T-helper 9 cell (primary cell): ENCODE data around the gene ADCY5.
"Not testable (repeated sequence)": the region's sequence is repeated elsewhere in the genome, so short reads cannot be mapped to it uniquely, and the experiment has no call there.

Source experiments
- DNase-seq: peaks from one replicate; pipeline ENCODE4 v3.0.0-alpha.2; 2020
- total RNA-seq, 2 donors: gene quantifications; one replicate each; lab custom pipeline; 2026; lab: John Stamatoyannopoulos, UW

Gene ADCY5
- total RNA-seq, result 0 to 0.07 reads per million in 2 donors

DNA sequence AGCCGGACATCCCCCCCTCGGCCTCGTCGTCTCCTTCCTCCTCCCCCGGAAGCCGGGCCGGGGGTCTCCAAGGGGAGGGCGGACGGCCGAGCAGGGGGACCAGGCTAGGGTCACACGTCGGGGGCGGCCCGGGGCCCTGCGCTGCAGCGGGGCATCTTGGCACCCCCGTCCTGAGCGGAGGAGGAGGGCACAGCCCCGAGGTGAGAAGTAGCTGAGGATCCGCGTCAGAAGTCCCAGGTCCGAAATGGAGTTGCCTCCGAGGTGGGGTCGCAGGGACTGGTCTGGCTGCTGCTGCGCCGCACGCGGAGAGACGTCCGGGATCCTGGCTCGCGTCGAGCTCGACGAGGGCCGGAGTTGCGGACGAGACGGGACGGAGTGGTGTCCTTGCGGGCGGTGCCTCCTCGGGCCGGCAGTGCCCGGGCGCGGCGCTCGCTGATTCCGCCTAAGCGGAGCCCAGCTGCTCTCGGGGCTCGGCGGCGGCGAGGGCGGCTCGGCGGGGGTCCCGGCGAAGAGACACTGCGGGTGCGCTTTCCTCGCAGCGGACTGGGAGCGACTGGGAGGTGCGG is at the start of gene ADCY5:
Gene ADCY5 (minus strand): TSS at position 555 of the 566 bp plus-strand sequence. CDS start 545 bp downstream, at position 10.
- no peak for DNase-seq

- no peak for DNase-seq
These were observed 45.0 kb upstream of the ADCY5 start for GRCh38 chr3:123493912-123494311.

DNA sequence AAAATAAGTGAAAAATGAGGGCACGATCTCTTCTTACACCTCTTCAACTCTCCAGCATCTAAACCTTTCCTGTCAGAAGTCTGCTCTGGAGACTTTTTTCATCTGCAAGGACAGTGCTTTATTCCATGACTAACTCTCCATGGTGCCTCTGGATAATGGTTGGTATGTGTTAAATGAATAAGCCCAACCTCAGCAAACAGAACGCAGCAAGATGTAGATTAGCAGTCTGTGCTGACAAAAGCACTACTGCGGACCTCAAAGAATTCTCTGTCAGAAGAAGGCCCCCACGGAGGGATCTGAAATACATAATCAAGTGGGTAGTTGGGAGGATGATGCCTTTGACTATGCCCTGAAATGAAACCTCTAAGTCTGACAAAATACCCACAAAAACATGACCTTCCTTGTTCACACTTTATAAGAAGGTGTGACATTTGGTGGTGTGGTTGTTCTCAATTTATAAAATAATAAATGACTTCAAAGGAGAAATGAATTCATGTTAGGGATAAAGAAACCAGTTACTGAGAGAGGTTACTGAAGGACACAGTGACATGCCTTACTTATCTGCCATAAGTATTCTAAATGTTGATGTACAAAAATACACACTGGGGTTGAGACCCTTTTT is 43.2 kb upstream of the ADCY5 start:
- no peak for DNase-seq

- peak; percentile 12 for DNase-seq
These were observed 40.6 kb upstream of the ADCY5 start for GRCh38 chr3:123489400-123490004.

DNA sequence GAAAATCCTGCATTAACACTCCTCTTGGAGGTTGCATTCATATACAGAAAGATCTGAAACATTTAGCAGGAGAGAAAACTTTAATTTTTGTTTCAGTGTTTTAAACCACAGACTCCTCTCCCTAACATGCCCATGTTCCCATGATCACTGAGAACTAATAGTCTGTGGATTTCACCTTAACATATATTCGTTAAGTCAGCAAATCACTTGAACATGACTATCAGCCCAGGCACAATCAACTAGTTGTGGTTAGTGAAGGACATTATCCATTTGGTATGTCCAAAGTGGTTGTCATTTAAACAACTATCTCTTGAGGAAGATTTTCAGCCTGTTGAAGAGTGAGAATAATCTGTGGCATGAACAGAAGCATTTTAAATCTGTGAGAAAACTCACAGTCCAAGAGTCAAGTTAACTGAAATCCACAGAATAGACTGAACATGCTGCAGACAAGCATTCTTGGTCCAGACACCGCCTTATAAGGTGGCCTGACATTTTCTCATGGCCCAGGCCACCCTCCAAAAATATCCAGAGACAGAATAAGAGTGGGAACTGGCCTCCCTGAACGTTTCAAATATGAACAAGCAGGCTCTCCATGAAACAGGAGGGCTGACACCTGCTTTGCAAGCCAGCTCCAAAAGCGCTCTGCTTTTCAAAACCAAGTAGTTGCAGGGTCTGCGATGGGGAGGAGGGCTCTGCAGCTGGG is 39.9 kb upstream of the ADCY5 start:
- no peak for DNase-seq

GRCh38 chr3:123487063-123487462 is 38.2 kb upstream of the ADCY5 start:
- not testable (repeated sequence) for DNase-seq

DNA sequence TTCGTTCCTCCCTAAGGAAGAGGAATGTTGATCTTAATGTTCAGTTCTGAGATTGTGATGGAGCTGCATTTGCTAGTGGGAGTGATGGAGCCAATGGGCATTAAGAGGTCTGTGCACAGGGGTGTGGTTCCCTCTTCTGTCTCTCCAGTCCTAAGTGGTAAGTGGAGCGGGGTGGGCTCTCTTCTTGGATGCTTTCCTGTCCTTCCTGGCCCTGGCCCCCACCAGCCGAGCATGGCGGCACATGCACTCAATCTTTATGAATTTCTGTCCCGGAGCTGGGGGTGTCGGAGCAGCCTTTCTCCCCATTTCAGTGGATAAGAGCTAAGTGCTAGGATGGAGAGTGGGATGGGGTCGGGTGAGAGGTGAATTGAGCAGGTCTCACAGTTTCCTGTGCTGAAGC is 37.6 kb upstream of the ADCY5 start:
- DNase-seq, result no peak

DNA sequence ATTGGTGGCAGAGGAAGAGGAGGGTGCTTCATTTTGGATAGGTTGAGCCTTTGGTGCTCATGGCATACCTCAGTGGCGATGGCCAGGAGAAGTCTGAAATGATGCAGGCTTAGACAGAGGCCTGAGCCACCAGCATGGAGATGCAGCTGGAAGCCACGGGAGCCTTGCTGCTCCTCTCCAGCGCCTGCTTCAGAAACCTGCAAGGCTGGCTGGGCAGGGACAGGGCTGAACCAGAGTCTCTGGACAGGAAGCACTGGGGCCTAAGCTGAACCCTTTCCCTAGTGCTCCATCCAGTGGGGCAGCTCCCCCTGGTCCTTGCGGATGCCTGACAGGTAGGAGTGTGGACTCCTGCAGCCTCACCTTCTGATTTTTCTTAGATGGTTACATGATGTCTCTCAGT is 36.7 kb upstream of the ADCY5 start:
- no peak for DNase-seq

DNA sequence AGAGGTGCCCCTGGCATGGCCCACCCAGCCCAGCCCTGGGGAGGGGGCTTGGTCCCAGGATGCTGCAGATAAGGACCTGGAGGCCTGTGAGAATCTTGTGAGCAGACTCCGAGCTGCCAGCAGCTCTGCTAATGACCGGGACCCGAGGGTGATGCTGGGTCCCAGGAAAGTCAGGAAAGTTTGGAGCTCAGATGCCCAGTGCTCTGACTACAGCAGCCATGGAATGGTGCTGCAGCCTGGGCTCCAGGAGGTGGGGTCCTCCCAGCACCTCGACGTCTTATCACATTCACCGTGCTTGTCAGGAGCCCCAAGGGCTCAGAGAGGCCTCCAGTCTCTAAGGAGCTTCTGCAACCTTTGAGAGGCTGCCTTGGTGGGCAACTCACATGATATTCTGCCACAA is 34.3 kb upstream of the ADCY5 start:
- DNase-seq, result no peak

DNA sequence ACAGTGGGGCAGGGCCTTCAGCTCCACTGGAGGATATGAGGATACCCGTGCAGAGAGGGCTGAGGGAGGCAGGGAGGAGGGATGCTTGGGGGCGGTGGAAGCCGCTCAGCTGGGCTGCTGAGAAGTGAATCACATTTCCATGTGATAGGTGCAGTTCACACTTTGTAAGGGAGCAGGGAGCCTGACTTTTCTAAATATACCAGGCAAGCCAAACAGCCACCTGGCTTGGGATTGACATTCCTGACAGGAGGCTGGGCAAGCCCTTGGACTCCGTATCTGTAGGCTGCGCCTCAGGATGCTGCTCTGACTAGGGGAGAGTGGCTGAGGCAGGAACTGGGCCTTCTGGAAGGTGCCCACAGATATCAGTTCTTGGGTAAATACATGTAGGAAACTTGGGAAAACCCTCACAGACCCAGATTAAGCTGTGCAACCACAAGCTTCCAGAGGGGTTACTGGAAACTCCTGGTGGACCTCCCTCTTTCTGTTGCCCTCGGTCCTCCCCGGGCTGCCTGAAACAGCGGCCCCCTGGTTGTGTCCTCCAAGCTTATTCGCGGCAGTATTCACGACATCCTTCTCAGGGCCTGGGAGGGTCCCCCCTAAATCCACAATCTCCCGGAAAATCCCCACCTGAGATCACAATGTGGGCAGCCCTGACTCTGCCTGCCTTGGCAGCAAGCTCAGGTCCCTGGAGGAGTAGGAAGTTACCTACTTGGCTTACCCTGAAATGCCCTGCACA is 33.0 kb upstream of the ADCY5 start:
- no peak for DNase-seq

- no peak for DNase-seq
These were observed 32.2 kb upstream of the ADCY5 start for GRCh38 chr3:123481071-123481470.

- DNase-seq, result no peak
These were observed 31.5 kb upstream of the ADCY5 start for GRCh38 chr3:123480428-123480827.

DNA sequence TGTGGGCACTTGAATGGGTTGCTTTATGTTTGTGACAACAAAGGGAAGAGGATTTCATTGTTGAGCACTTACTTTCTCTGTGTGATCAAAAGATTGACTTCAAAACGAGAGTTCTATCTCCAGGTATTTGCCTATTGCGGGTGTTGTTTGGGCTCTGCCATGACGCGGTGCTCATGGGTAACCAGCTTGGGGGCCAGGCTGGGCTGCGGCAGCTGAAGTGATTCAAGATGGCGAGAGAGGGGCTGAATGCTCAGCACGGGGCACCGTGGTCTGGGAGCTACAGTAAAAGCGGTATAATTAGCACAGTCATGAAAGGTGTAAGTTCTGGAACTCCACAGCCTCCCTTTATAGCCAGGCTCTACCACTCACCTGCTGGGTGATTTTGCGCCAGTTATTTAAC is 31.0 kb upstream of the ADCY5 start:
- no peak for DNase-seq

DNA sequence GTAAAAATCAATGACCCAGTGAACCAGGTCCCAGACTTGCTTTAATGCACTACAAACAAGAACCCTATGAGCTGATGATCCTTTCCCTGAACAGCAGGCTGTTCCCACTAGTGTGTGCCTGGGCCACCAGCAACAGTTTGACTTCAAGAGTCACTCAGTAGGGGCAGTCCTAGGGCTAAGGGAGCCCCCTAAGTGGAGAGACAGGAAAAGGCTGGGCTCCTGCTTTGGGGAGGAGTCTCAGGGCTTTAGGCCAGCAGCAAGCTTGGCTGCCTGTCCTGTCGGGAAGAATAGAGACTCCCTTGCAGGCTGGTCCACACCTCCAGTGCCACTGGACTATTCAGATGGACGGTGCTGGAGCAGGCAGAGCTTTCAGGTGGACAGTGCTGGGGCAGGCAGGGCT is 29.4 kb upstream of the ADCY5 start:
- DNase-seq, result no peak

- no peak for DNase-seq
These were observed 28.3 kb upstream of the ADCY5 start for GRCh38 chr3:123476967-123477750.

DNA sequence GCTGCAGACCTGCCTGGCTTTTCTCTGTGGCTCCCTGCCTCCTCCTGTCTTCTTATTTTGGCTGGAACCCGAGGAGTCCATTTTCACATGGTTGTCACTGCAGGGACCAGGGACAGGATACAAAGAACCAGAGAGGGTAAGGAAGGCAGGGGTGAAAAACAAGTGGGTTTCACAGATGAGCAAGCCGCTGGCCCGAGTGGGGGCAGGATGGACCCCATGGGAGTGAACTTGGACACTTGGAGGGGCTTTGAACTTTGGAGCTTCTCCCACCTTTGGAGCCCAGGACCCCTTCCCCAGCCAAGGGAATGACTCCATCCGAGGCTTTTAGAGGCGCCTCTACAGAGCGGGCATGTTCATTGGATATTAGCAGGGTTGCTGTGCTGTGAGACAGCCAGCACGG is 26.9 kb upstream of the ADCY5 start:
- DNase-seq, result no peak

- DNase-seq, result no peak
These were observed 22.2 kb upstream of the ADCY5 start for GRCh38 chr3:123471106-123471505.

GRCh38 chr3:123469323-123469995 is 20.6 kb upstream of the ADCY5 start:
- DNase-seq, result no peak

DNA sequence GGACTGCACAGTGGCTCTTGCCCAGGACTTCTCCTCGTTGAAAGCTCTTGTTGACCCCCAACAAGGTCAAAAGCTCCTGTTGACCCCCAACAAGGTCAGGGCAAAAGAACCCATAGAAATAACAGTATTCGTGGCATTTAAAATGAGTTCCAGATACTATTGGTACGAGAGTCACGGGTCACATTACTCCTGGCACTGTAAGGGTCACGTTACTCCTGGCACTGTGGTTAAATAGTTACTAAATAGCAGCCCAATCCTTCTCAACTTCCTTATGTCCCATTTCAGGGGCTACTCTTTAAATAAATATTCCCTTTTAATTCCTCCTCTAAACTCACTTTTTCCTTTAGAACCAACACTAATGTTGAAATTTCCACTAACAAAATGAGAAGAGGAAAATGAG is 18.2 kb upstream of the ADCY5 start:
- no peak for DNase-seq

- no peak for DNase-seq
These were observed 15.3 kb upstream of the ADCY5 start for GRCh38 chr3:123464211-123464610.

- no peak for DNase-seq
These were observed 11.0 kb upstream of the ADCY5 start for GRCh38 chr3:123459862-123460261.

- no peak for DNase-seq
These were observed 9.4 kb upstream of the ADCY5 start for GRCh38 chr3:123458255-123458654.
